H1 (cell line): ENCODE results near the gene OR8G5. TPM values are rescaled to one million over a fixed set of nuclear protein-coding genes. Genes with fewer than 3 reads are reported as not detected.

Experiments
- CTCF ChIA-PET: fragments of 300-600 bp; sonication (Branson Sonifier 250); formaldehyde crosslinking; loops from one replicate; lab custom pipeline; 2021; ENCODE audit not compliant: partially characterized antibody; lab: Charles Lee
- POLR2A ChIA-PET: fragments of 300-600 bp; sonication (Branson Sonifier 250); formaldehyde crosslinking; loops from one replicate; lab custom pipeline; 2021; ENCODE audit warnings: inconsistent platforms; ENCODE audit not compliant: partially characterized antibody; lab: Charles Lee
- DNase-seq, 2 experiments: peaks; one replicate each; pipeline versions ENCODE4 v3.0.0 to v3.0.0-alpha.2; 2010 to 2022; ENCODE audit warnings: low spot score in 2 of 2, low read depth in 1 of 2, mixed read lengths in 1 of 2
- FAIRE-seq: peaks from 2 replicates; lab custom pipeline; 2011; peaks lifted over from hg19 to GRCh38; lab: Jason Lieb, UNC
- H2AFZ ChIP-seq: 2 replicates; pipeline ENCODE4 v1.8.1; 2012; ENCODE audit warnings: low read length, inconsistent platforms
- H2AK5ac ChIP-seq: 2 replicates; pipeline ENCODE4 v1.6.1; 2013; ENCODE audit warnings: low read depth, low read length
- H2BK120ac ChIP-seq: replicated peaks from 2 replicates; pipeline ENCODE3; 2013; ENCODE audit warnings: low read depth, low read length, inconsistent platforms
- H2BK12ac ChIP-seq: 2 replicates; pipeline ENCODE4 v1.6.1; 2013; ENCODE audit warnings: low read depth, low read length
- H2BK15ac ChIP-seq: 2 replicates; pipeline ENCODE4 v1.6.1; 2013; ENCODE audit warnings: low read length
- H2BK20ac ChIP-seq: 2 replicates; pipeline ENCODE4 v1.6.1; 2013; ENCODE audit warnings: low read length
- H2BK5ac ChIP-seq: 2 replicates; pipeline ENCODE4 v1.6.1; 2013; ENCODE audit warnings: low read depth, low read length
- H3K14ac ChIP-seq: 2 replicates; pipeline ENCODE4 v1.6.1; 2013; ENCODE audit warnings: inconsistent platforms; ENCODE audit not compliant: insufficient read length
- H3K18ac ChIP-seq: 2 replicates; pipeline ENCODE4 v1.6.1; 2013; ENCODE audit warnings: low read length; ENCODE audit errors: extremely low read depth
- H3K23ac ChIP-seq: 2 replicates; pipeline ENCODE4 v1.6.1; 2013; ENCODE audit warnings: inconsistent platforms; ENCODE audit not compliant: insufficient read length
- H3K23me2 ChIP-seq: 2 replicates; pipeline ENCODE4 v1.6.1; 2013; ENCODE audit warnings: low read depth, low read length
- H3K27ac ChIP-seq: 2 replicates; pipeline ENCODE4 v1.6.1; 2011; ENCODE audit warnings: low read depth, low read length, inconsistent platforms
- H3K27me3 ChIP-seq, 4 experiments: replicated peaks in 1 of 4; 1 replicate in 1 of 4; 2 replicates in 3 of 4; pipeline versions ENCODE4 v1.6.1 to v1.8.1; 2011 to 2013; ENCODE audit warnings: low read length in 3 of 4, mild to moderate bottlenecking in 3 of 4, inconsistent platforms in 2 of 4, mixed read lengths in 2 of 4, moderate library complexity in 1 of 4; ENCODE audit not compliant: control insufficient read depth in 3 of 4, insufficient read depth in 3 of 4; ENCODE audit errors: extremely low read depth in 1 of 4
- H3K36me3 ChIP-seq, 4 experiments: 2 replicates each; pipeline versions ENCODE4 v1.6.1 to v1.8.1; 2011 to 2013; ENCODE audit warnings: mild to moderate bottlenecking in 4 of 4, low read length in 3 of 4, moderate library complexity in 2 of 4, control low read depth in 1 of 4, inconsistent platforms in 1 of 4; ENCODE audit not compliant: insufficient read depth in 4 of 4, control insufficient read depth in 2 of 4
- H3K4ac ChIP-seq: replicated peaks from 2 replicates; pipeline ENCODE3; 2013; ENCODE audit warnings: low read length, low read depth, mixed read lengths, inconsistent platforms; ENCODE audit not compliant: insufficient read length
- H3K4me1 ChIP-seq, 4 experiments: replicated peaks in 1 of 4; 1 replicate in 1 of 4; 2 replicates in 3 of 4; pipeline versions ENCODE4 v1.6.1 to v1.8.1; 2011 to 2013; ENCODE audit warnings: low read length in 3 of 4, inconsistent platforms in 2 of 4, mixed read lengths in 1 of 4; ENCODE audit not compliant: insufficient read depth in 4 of 4, control insufficient read depth in 3 of 4
- H3K4me2 ChIP-seq, 2 experiments: 2 replicates each; pipeline versions ENCODE4 v1.6.1 to v1.8.1; 2011 to 2013; ENCODE audit warnings: low read depth in 2 of 2, low read length in 2 of 2, control low read depth in 1 of 2, inconsistent platforms in 1 of 2, mild to moderate bottlenecking in 1 of 2; ENCODE audit not compliant: insufficient read depth in 1 of 2
- H3K4me3 ChIP-seq, 4 experiments: fragments of 200-600, 300-600 bp in 1 of 4; sonication (generic), shearing (Covaris generic), sonication (Bioruptor Twin) in 1 of 4; 2 replicates each; pipeline versions ENCODE4 v1.5.1 to v1.8.1; 2011 to 2016; ENCODE audit warnings: low read length in 4 of 4, low read depth in 3 of 4, control low read depth in 2 of 4, inconsistent platforms in 2 of 4, mild to moderate bottlenecking in 2 of 4, mixed read lengths in 1 of 4, moderate library complexity in 1 of 4; ENCODE audit not compliant: insufficient read depth in 2 of 4; ENCODE audit errors: extremely low read depth in 1 of 4
- H3K56ac ChIP-seq: replicated peaks from 2 replicates; pipeline ENCODE3; 2013; ENCODE audit warnings: low read depth, mild to moderate bottlenecking, mixed read lengths, low read length, inconsistent platforms; ENCODE audit not compliant: insufficient read length
- H3K79me1 ChIP-seq: 2 replicates; pipeline ENCODE4 v1.6.1; 2013; ENCODE audit warnings: low read depth, low read length, control low read depth
- H3K79me2 ChIP-seq, 2 experiments: 2 replicates each; pipeline versions ENCODE4 v1.6.1 to v1.8.1; 2012 to 2013; ENCODE audit warnings: low read length in 2 of 2, mild to moderate bottlenecking in 2 of 2, inconsistent platforms in 1 of 2; ENCODE audit not compliant: insufficient read depth in 2 of 2, control insufficient read depth in 1 of 2
- H3K9ac ChIP-seq, 4 experiments: replicated peaks in 1 of 4; 1 replicate in 1 of 4; 2 replicates in 3 of 4; pipeline versions ENCODE4 v1.6.1 to v1.8.1; 2011 to 2013; ENCODE audit warnings: low read depth in 3 of 4, low read length in 3 of 4, control low read depth in 2 of 4, mild to moderate bottlenecking in 2 of 4, moderate library complexity in 2 of 4, inconsistent platforms in 1 of 4; ENCODE audit errors: extremely low read depth in 1 of 4
- H3K9me3 ChIP-seq, 2 experiments: 2 replicates each; pipeline versions ENCODE4 v1.6.1 to v1.8.1; 2012 to 2013; ENCODE audit warnings: mild to moderate bottlenecking in 2 of 2, moderate library complexity in 2 of 2, control low read depth in 1 of 2, inconsistent platforms in 1 of 2, low read depth in 1 of 2, low read length in 1 of 2, mixed read lengths in 1 of 2; ENCODE audit not compliant: insufficient read depth in 2 of 2
- H4K20me1 ChIP-seq, 2 experiments: replicated peaks in 1 of 2; 2 replicates each; pipeline versions ENCODE3 to v1.8.1; 2011 to 2013; ENCODE audit warnings: inconsistent platforms in 2 of 2, low read length in 2 of 2, mild to moderate bottlenecking in 1 of 2; ENCODE audit not compliant: insufficient read depth in 2 of 2, control insufficient read depth in 1 of 2
- H4K5ac ChIP-seq: 2 replicates; pipeline ENCODE4 v1.6.1; 2013; ENCODE audit warnings: low read length, low read depth, mixed read lengths, inconsistent platforms; ENCODE audit not compliant: insufficient read length
- H4K8ac ChIP-seq: 2 replicates; pipeline ENCODE4 v1.8.0; 2013; ENCODE audit warnings: mild to moderate bottlenecking, moderate library complexity, low read length, inconsistent platforms; ENCODE audit not compliant: insufficient read depth; ENCODE audit errors: extremely low read depth
- H4K91ac ChIP-seq: replicated peaks from 2 replicates; pipeline ENCODE3; 2013; ENCODE audit warnings: low read length, mixed read lengths, inconsistent platforms; ENCODE audit not compliant: insufficient read length
- BACH1 ChIP-seq: IDR thresholded peaks from 2 replicates; pipeline ENCODE4 v1.6.1; 2012; ENCODE audit warnings: low read length, improper control_type of control experiment
- EZH2 ChIP-seq: fragments of 200-600 bp; sonication (generic); IDR thresholded peaks from 2 replicates; pipeline ENCODE4 v1.7.1; 2012; ENCODE audit warnings: low read depth, mild to moderate bottlenecking, moderate library complexity, low read length, inconsistent platforms; ENCODE audit not compliant: severe bottlenecking
- HDAC6 ChIP-seq: IDR thresholded peaks from one replicate; pipeline ENCODE4 v1.7.1; 2012; ENCODE audit warnings: low read depth, mild to moderate bottlenecking, inconsistent platforms, low read length, moderate library complexity
- SIX5 ChIP-seq: IDR thresholded peaks from 2 replicates; pipeline ENCODE4 v1.6.1; 2011; ENCODE audit warnings: mild to moderate bottlenecking, low read depth, low read length
- TAF1 ChIP-seq: IDR thresholded peaks from 2 replicates; pipeline ENCODE4 v1.6.1; 2011; ENCODE audit warnings: mild to moderate bottlenecking, low read depth, low read length
- WGBS, 2 experiments: shearing (Covaris generic) in 1 of 2; methylation state at CpG; one replicate each; pipeline versions ENCODE4 v1.1.6 to v1.1.7; 2013 to 2015; ENCODE audit warnings: low lambda C conversion rate in 2 of 2, mixed read lengths in 2 of 2, inconsistent platforms in 1 of 2, low coverage in 1 of 2, missing lambda C conversion rate in 1 of 2; ENCODE audit not compliant: insufficient replicate concordance in 2 of 2, insufficient coverage in 1 of 2, insufficient read length in 1 of 2; ENCODE audit errors: extremely low coverage in 1 of 2, missing lambda C conversion rate in 1 of 2; 5-methylcytosine and 5-hydroxymethylcytosine counted together
- polyA plus RNA-seq, 7 experiments: library from polyadenylated mRNA; depleted of rRNA in 3 of 7; stranded (reverse) in 5 of 7; unstranded in 2 of 7; fragments of >200 nt in 5 of 7; fragments of 200-250 nt in 2 of 7; gene quantifications; 1 replicate in 5 of 7; 2 replicates in 1 of 7; 4 replicates in 1 of 7; pipeline versions ENCODE4 v1.2.1 to v1.2.3, GENCODE V29; 2011 to 2013; ENCODE audit warnings: missing spikeins in 2 of 7, mixed read lengths in 2 of 7
- total RNA-seq: library from RNA; stranded (reverse); fragmentation: NEBNext Ultra II Directional; extraction: Animal tissue kit (Norgen Biotek cat#: 25700); gene quantifications from 2 replicates; pipeline ENCODE4 v1.2.1, GENCODE V29; 2021

OR8G5 gene
- total and polyA plus RNA-seq, 2 of the 8 experiments (the other 6 are each of a cell fraction or from before 2014, with no cell fraction given) = not detected

DNA sequence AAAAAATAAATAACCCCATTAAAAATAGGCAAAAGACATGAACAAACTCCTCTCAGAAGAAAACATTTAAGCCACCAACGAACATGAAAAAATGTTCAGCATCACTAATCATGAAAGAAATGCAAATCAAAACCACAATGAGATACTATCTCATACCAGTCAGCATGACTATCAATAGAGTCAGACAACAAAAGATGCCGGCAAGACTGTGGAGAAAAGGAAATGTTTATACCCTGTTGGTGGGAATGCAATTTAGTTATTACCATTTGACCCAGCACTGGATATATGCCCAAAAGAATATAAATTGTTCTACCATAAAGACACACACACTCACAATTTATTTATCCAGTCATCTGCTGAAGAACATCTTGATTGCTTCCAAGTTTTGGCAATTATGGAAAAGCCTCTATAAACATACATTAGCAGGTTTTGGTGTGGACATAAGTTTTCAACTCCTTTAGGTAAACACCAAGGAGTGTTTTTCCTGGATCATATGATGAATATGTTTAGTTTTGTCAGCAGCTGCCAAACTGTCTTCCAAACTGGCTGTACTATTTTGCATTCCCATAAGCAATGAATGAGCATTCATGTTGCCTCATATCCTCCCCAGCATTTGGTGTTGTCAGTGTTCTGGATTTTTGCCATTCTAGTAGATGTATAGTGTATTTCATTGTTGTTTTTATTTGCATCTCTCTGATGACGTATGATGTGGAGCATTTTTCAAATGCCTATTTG lies 29.6 kb downstream of the OR8G5 start:
- no peaks in the 10 kb centered on the region for H3K79me1 ChIP-seq
- H4K91ac ChIP-seq = no peak overlapping the region
- FAIRE-seq = no peak
- H3K23ac ChIP-seq = no peak overlapping the region
- H3K18ac ChIP-seq = no peak overlapping the region
- H3K79me2 ChIP-seq = no peaks in the 10 kb centered on the region
- H4K20me1 ChIP-seq = no peaks in the 10 kb centered on the region
- no peak for DNase-seq
- H2AFZ ChIP-seq = no peak overlapping the region
- H3K4me3 ChIP-seq = no peak overlapping the region
- H3K14ac ChIP-seq = no peak overlapping the region
- H3K4ac ChIP-seq = no peak overlapping the region
- H2AK5ac ChIP-seq = no peak overlapping the region
- no peak overlapping the region for H4K5ac ChIP-seq
- H3K36me3 ChIP-seq = no peaks in the 10 kb centered on the region
- no peak overlapping the region for H3K27ac ChIP-seq
- H2BK20ac ChIP-seq = no peak overlapping the region
- ChIA-PET POLR2A (no interaction called here), CTCF (no interaction called here)
- no peak overlapping the region for H2BK5ac ChIP-seq
- H3K23me2 ChIP-seq = no peaks in the 10 kb centered on the region
- no peaks in the 10 kb centered on the region for H3K4me1 ChIP-seq
- H2BK120ac ChIP-seq = no peak overlapping the region
- no peak overlapping the region for H4K8ac ChIP-seq
- no peak overlapping the region for H3K56ac ChIP-seq
- 93% methylated on average over 3 of the region's 3 CpGs; no CpG with 5 or more reads in 1 of the 2 experiments for WGBS, 2 experiments
- H3K4me2 ChIP-seq = no peak overlapping the region
- H3K9me3 ChIP-seq = no peaks in the 10 kb centered on the region
- H3K9ac ChIP-seq = no peak overlapping the region
- no peak overlapping the region for H2BK15ac ChIP-seq
- H3K27me3 ChIP-seq = no peaks in the 10 kb centered on the region
- no peak overlapping the region for H2BK12ac ChIP-seq
- TF ChIP-seq SIX5 (no peak), BACH1 (no peak), EZH2 (no peak), HDAC6 (no peak), TAF1 (no peak)
